Keratinocyte (primary cell): ENCODE measurements around the gene RACGAP1. TPM values are rescaled to one million over a fixed set of nuclear protein-coding genes. Genes with fewer than 3 reads are reported as not detected.
A peak's percentile ranks its signal among the peaks of the same experiment; 100 is the strongest.

Experiments used
- DNase-seq: peaks from one replicate; pipeline ENCODE4 v3.0.0-alpha.2; 2011; ENCODE audit warnings: low read depth, missing footprints, low spot score
- FAIRE-seq: peaks from 2 replicates; lab custom pipeline; 2011; peaks lifted over from hg19 to GRCh38; lab: Jason Lieb, UNC
- H2AFZ ChIP-seq: 2 replicates; pipeline ENCODE4 v1.6.0; 2012; ENCODE audit warnings: low read length, control low read depth, inconsistent platforms; ENCODE audit not compliant: control insufficient read depth
- H3K27ac ChIP-seq: 2 replicates; pipeline ENCODE4 v1.5.1; 2011; ENCODE audit warnings: low read length; ENCODE audit not compliant: control insufficient read depth, insufficient read depth
- H3K27me3 ChIP-seq: 3 replicates; pipeline ENCODE4 v1.6.0; 2011; ENCODE audit warnings: low read length; ENCODE audit not compliant: control insufficient read depth, insufficient read depth; ENCODE audit errors: extremely low read depth
- H3K36me3 ChIP-seq, 2 experiments: 2 replicates in 1 of 2; 3 replicates in 1 of 2; pipeline ENCODE4 v1.5.1; 2011; ENCODE audit warnings: low read length in 2 of 2, mild to moderate bottlenecking in 1 of 2; ENCODE audit not compliant: control insufficient read depth in 2 of 2, insufficient read depth in 2 of 2; ENCODE audit errors: extremely low read depth in 1 of 2
- H3K4me1 ChIP-seq: 3 replicates; pipeline ENCODE4 v1.5.1; 2011; ENCODE audit warnings: low read length; ENCODE audit not compliant: control insufficient read depth, insufficient read depth; ENCODE audit errors: extremely low read depth
- H3K4me2 ChIP-seq: 3 replicates; pipeline ENCODE4 v1.6.0; 2011; ENCODE audit warnings: low read depth, low read length; ENCODE audit not compliant: control insufficient read depth, insufficient read depth; ENCODE audit errors: extremely low read depth
- H3K4me3 ChIP-seq, 3 experiments: fragments of 200-600 bp in 1 of 3; sonication (generic) in 1 of 3; 2 replicates in 2 of 3; 3 replicates in 1 of 3; pipeline ENCODE4 v1.5.1; 2011 to 2016; ENCODE audit warnings: low read length in 3 of 3, mild to moderate bottlenecking in 3 of 3, control low read depth in 2 of 3, inconsistent platforms in 1 of 3, low read depth in 1 of 3, mixed read lengths in 1 of 3, mixed run types in 1 of 3, moderate library complexity in 1 of 3; ENCODE audit not compliant: control insufficient read depth in 2 of 3, insufficient read depth in 2 of 3; ENCODE audit errors: extremely low read depth in 1 of 3
- H3K79me2 ChIP-seq: 2 replicates; pipeline ENCODE4 v1.6.0; 2012; ENCODE audit warnings: low read length; ENCODE audit not compliant: control insufficient read depth, insufficient read depth
- H3K9ac ChIP-seq: 3 replicates; pipeline ENCODE4 v1.6.0; 2011; ENCODE audit warnings: low read length; ENCODE audit not compliant: control insufficient read depth, insufficient read depth; ENCODE audit errors: extremely low read depth
- H3K9me1 ChIP-seq: 3 replicates; pipeline ENCODE4 v1.6.0; 2011; ENCODE audit warnings: low read length; ENCODE audit not compliant: control insufficient read depth, insufficient read depth; ENCODE audit errors: extremely low read depth
- H3K9me3 ChIP-seq: 2 replicates; pipeline ENCODE4 v1.5.1; 2012; ENCODE audit warnings: low read depth, low read length; ENCODE audit not compliant: control insufficient read depth
- H4K20me1 ChIP-seq: 3 replicates; pipeline ENCODE4 v1.6.0; 2011; ENCODE audit warnings: low read length; ENCODE audit not compliant: control insufficient read depth, insufficient read depth; ENCODE audit errors: extremely low read depth
- EZH2 ChIP-seq: IDR thresholded peaks from one replicate; pipeline ENCODE4 v1.6.1; 2012; ENCODE audit warnings: inconsistent platforms, mild to moderate bottlenecking, low read length, moderate library complexity
- dilution Hi-C: fragments of 300-500 bp; cut with MboI; formaldehyde crosslinking; loops from one replicate; pipeline ENCODE4 v1.7.0; 2020; ENCODE audit warnings: low sequenced_read_pairs; ENCODE audit not compliant: extremely low pct_ligation_motif_present
- polyA plus RNA-seq, 5 experiments: library from polyadenylated mRNA; depleted of rRNA in 3 of 5; stranded (reverse) in 3 of 5; stranded (forward) in 1 of 5; unstranded in 1 of 5; fragments of >200 nt; gene quantifications; 1 replicate in 1 of 5; 2 replicates in 3 of 5; 3 replicates in 1 of 5; pipeline versions ENCODE4 v1.2.1 to v1.2.3, GENCODE V29; 2011 to 2012; ENCODE audit warnings: missing spikeins in 2 of 5, low read depth in 1 of 5, low replicate concordance in 1 of 5
- TF ChIP-seq, protein P1 (sequence below), 3 experiments: IDR thresholded peaks in 1 of 3; conservative IDR thresholded peaks in 1 of 3; optimal IDR thresholded peaks in 1 of 3; 2 replicates in 2 of 3; 3 replicates in 1 of 3; pipeline versions ENCODE3 to v1.5.1; 2011; ENCODE audit warnings: low read length in 3 of 3, mild to moderate bottlenecking in 3 of 3, moderate library complexity in 2 of 3, control low read depth in 1 of 3, inconsistent platforms in 1 of 3; ENCODE audit not compliant: insufficient read depth in 2 of 3; ENCODE audit errors: extremely low read depth in 1 of 3

Gene RACGAP1
- polyA plus RNA-seq, 1 donor (not counting 4 experiments of a cell fraction or from before 2014, with no cell fraction given), result 57.1 TPM

DNA sequence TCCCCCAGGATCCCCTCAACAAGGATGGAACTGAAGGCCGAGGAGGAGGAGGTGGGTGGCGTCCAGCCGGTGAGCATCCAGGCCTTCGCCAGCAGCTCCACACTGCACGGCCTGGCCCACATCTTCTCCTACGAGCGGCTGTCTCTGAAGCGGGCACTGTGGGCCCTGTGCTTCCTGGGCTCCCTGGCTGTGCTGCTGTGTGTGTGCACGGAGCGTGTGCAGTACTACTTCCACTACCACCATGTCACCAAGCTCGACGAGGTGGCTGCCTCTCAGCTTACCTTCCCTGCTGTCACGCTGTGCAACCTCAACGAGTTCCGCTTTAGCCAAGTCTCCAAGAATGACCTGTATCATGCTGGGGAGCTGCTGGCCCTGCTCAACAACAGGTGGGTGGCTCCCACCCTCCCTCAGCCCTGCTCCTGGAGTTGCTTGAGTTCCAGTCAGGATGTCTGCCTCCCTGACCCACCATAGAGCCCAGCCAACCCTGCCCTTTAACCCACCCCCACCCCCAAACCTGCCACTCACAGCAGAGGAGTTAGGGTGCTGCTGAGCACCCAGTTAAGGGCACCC, 33.5 kb upstream of the RACGAP1 start:
- Histone ChIP-seq H3K4me3 (no peak overlapping the region), H4K20me1 (no peaks in the 10 kb centered on the region), H3K27ac (no peak overlapping the region), H3K27me3 (peaks cover 8% of the 10 kb centered on the region), H3K4me2 (no peak overlapping the region), H3K9ac (no peak overlapping the region), H3K4me1 (peaks cover 13% of the 10 kb centered on the region), H3K9me1 (no peaks in the 10 kb centered on the region), H2AFZ (no peak overlapping the region), H3K36me3 (no peaks in the 10 kb centered on the region), H3K9me3 (no peaks in the 10 kb centered on the region), H3K79me2 (no peaks in the 10 kb centered on the region)
- FAIRE-seq (no peak), DNase-seq (no peak)
- dilution Hi-C loops, result loop anchor here (25.0 kb wide), 1 partner anchor 197 kb away; no protein-coding TSS in a partner anchor
- TF ChIP-seq, protein P1, sequence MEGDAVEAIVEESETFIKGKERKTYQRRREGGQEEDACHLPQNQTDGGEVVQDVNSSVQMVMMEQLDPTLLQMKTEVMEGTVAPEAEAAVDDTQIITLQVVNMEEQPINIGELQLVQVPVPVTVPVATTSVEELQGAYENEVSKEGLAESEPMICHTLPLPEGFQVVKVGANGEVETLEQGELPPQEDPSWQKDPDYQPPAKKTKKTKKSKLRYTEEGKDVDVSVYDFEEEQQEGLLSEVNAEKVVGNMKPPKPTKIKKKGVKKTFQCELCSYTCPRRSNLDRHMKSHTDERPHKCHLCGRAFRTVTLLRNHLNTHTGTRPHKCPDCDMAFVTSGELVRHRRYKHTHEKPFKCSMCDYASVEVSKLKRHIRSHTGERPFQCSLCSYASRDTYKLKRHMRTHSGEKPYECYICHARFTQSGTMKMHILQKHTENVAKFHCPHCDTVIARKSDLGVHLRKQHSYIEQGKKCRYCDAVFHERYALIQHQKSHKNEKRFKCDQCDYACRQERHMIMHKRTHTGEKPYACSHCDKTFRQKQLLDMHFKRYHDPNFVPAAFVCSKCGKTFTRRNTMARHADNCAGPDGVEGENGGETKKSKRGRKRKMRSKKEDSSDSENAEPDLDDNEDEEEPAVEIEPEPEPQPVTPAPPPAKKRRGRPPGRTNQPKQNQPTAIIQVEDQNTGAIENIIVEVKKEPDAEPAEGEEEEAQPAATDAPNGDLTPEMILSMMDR (optimal IDR thresholded peaks at IDR 0.05 in 1 of 3, IDR thresholded peaks at IDR 0.05 in 1 of 3, conservative IDR thresholded peaks at IDR 0.05 in 1 of 3; ENCODE audit: extremely low read depth in 1 of 3, insufficient read depth in 2 of 3, low read length in 3 of 3), result no peak
- no peak for TF ChIP-seq EZH2

DNA sequence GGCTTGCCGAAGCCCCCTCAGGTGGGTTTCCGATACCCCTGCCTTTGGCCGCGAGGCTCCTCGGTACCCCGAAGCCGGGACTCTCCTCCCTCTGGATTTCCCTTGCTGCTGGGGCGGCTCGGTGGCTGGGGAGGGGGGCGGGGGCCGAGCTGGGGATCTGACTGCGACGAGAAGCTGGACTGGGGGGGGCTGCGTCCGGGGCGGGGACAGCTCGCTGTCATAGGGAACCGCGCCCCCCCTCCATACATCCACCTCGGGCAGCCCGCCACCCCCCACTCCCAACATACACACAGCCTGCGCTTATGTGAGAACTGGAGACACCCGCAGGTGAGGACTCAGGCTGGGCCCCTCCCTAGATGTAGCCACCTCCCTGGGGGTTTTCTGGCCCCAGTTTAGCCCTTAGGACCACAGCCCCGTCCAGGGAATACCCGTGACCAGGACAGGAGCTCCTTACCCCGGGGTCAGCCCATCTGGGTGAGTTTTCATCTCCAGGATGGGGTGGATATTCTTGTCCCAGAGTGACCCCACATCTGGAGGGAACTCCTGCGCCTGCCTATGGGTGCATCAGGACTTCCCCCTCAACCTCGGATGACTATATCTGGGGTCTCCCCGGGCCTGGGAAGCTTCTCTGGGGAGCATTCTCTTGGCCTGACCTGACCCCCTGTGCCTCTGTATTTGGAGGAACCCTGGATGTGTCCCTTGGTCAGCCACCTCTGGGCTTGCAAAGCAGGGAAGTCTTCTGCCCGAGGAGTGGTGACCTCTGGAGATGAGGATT, 32.8 kb upstream of the RACGAP1 start:
- no peaks in the 10 kb centered on the region for H3K36me3 ChIP-seq
- no peaks in the 10 kb centered on the region for H3K79me2 ChIP-seq
- peak overlapping the region in 2 of 3 experiments; percentile 56 to 69 for H3K4me3 ChIP-seq
- H3K9me3 ChIP-seq, result no peaks in the 10 kb centered on the region
- peaks cover 11% of the 10 kb centered on the region for H3K4me1 ChIP-seq
- no peaks in the 10 kb centered on the region for H3K9me1 ChIP-seq
- H3K9ac ChIP-seq, result peak overlapping the region; percentile 43
- DNase-seq (no peak), FAIRE-seq (no peak)
- H3K27me3 ChIP-seq, result peaks cover 8% of the 10 kb centered on the region
- no peak overlapping the region for H2AFZ ChIP-seq
- no peaks in the 10 kb centered on the region for H4K20me1 ChIP-seq
- TF ChIP-seq, protein P1 (optimal IDR thresholded peaks at IDR 0.05 in 1 of 3, IDR thresholded peaks at IDR 0.05 in 1 of 3, conservative IDR thresholded peaks at IDR 0.05 in 1 of 3; ENCODE audit: extremely low read depth in 1 of 3, insufficient read depth in 2 of 3, low read length in 3 of 3), result no peak
- TF ChIP-seq EZH2, result no peak
- dilution Hi-C loops, result loop anchor here (25.0 kb wide), 1 partner anchor 196 kb away; no protein-coding TSS in a partner anchor
- H3K4me2 ChIP-seq, result peak overlapping the region; percentile 78
- H3K27ac ChIP-seq, result no peak overlapping the region
